Stomach (tissue), 9 donors: ENCODE results near the gene BICRA. TPM values are rescaled to one million over a fixed set of nuclear protein-coding genes. Genes with fewer than 3 reads are reported as not detected.

Experiments used
- DNase-seq, 2 donors: peaks; one replicate each; pipeline versions ENCODE4 v3.0.0 to v3.0.0-alpha.2; 2013 to 2019
- H3K27ac ChIP-seq, 5 donors: fragments of 200-600 bp in 4 of 5; sonication (generic) in 4 of 5; one replicate each; pipeline ENCODE4 v1.5.1; 2013 to 2019; ENCODE audit warnings: mild to moderate bottlenecking in 1 of 5, moderate library complexity in 1 of 5
- H3K27me3 ChIP-seq, 3 donors: fragments of 200-600 bp; sonication (generic); one replicate each; pipeline ENCODE4 v1.5.1; 2017 to 2019; ENCODE audit warnings: mixed run types in 1 of 3
- H3K36me3 ChIP-seq, 4 donors: fragments of 200-600 bp; sonication (generic); 1 replicate in 3 of 4; 2 replicates in 1 of 4; pipeline ENCODE4 v1.5.1; 2016 to 2019
- H3K4me1 ChIP-seq, 4 donors: fragments of 200-600 bp; sonication (generic); one replicate each; pipeline ENCODE4 v1.5.1; 2016 to 2019
- H3K4me3 ChIP-seq, 4 donors: fragments of 200-600 bp; sonication (generic) in 3 of 4; one replicate each; pipeline ENCODE4 v1.5.1; 2016 to 2019; ENCODE audit warnings: mild to moderate bottlenecking in 1 of 4
- H3K9me3 ChIP-seq, 4 donors: fragments of 200-600 bp; sonication (generic); one replicate each; pipeline ENCODE4 v1.5.1; 2016 to 2019
- EP300 ChIP-seq: sonication (generic); formaldehyde crosslinking; IDR thresholded peaks from one replicate; pipeline ENCODE4 v1.6.1; 2017; ENCODE audit warnings: antibody characterized with exemption
- POLR2A ChIP-seq, 4 donors: fragments of 450-650 bp; IDR thresholded peaks; one replicate each; pipeline ENCODE4 v1.6.1; 2016; ENCODE audit warnings: antibody characterized with exemption in 4 of 4, control low read depth in 2 of 4, mild to moderate bottlenecking in 1 of 4, moderate library complexity in 1 of 4
- POLR2AphosphoS5 ChIP-seq, 3 donors: sonication (generic); formaldehyde crosslinking; IDR thresholded peaks; one replicate each; pipeline ENCODE4 v1.6.1; 2016; ENCODE audit warnings: antibody characterized with exemption in 3 of 3
- WGBS, 5 donors: extraction: QIAGEN DNeasy Blood & Tissue Kit in 3 of 5; methylation state at CpG; one replicate each; pipeline versions ENCODE4 v1.1.5 to v1.1.7; 2013 to 2018; 5-methylcytosine and 5-hydroxymethylcytosine counted together
- intact Hi-C: fragments of 100-400 bp; cut with DNase I; formaldehyde crosslinking; loops from one replicate; pipeline ENCODE4 v1.15.1; 2023; ENCODE audit warnings: low total_unique reads
- polyA plus RNA-seq, 3 donors: library from polyadenylated mRNA; stranded (reverse); fragments of 200-250 nt; gene quantifications; one replicate each; pipeline ENCODE4 v1.2.3, GENCODE V29; 2013
- total RNA-seq, 5 donors: library from RNA; depleted of rRNA; stranded (reverse); fragments of >200 nt; gene quantifications; one replicate each; pipeline versions ENCODE4 v1.1.0 to v1.2.3, GENCODE V29; 2014 to 2016
- TF ChIP-seq, protein P1 (sequence below), 7 experiments: fragments of 450-650 bp in 4 of 7; fragments of 200-600 bp in 3 of 7; sonication (generic) in 3 of 7; IDR thresholded peaks; one replicate each; pipeline ENCODE4 v1.5.1; 2016 to 2019; ENCODE audit warnings: antibody characterized with exemption in 7 of 7, control low read depth in 2 of 7, mild to moderate bottlenecking in 1 of 7
- donor health status: healthy with polysubstance abuse.
- donor health status: Bipolar disorder and iron deficiency.
- donor health status: healthy.

Gene BICRA
- total and polyA plus RNA-seq, 8 donors, result 2.7 to 13.4 (median 9.5) TPM

DNA sequence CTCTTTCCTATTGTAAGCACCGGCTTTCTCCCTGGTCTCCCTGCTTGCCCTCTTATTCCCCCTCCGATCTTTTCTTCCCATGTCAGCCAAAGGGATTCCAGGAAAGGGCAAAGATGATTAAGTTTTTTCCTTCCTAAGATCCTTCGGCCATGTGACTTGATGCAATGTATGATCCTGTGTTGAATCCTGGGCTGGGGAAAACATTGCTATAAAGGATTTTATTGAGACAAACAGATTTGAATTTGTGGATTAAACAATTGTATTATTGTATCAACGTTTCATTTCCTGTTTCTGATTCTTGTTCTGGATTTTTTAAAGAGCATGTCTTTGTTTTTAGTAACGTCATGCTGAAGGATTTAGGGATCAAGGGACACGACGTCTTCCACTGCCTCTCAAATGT, 19.1 kb upstream of the BICRA start:
- peak overlapping the region in 1 of 5 donors; percentile 7 for H3K27ac ChIP-seq
- WGBS, 5 donors, result 45 to 59% (median 50%) methylated on average over 7 of the region's 7 CpGs

DNA sequence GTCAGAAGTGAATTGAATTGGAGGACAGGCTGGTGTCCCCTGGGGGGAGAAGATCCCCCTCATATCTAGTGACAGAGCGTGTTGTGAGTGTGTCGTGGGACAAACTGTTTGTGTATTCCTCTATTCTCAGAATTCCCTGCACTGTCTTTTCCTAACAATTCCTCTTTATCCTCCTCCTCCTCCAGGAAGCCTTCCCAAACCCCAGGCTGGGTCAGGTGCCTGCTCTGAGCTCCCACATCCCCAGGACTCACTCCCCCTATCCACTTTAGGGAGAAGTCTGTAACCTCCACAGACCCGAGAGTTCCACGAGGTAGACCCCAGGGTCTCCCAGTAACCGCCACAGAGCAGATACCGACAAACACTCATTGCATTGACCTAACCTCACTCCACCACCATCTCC, 15.1 kb upstream of the BICRA start:
- no peaks in the 10 kb centered on the region for H3K36me3 ChIP-seq
- DNase-seq, result no peak
- intact Hi-C loops, result no loop called here
- TF ChIP-seq, protein P1, sequence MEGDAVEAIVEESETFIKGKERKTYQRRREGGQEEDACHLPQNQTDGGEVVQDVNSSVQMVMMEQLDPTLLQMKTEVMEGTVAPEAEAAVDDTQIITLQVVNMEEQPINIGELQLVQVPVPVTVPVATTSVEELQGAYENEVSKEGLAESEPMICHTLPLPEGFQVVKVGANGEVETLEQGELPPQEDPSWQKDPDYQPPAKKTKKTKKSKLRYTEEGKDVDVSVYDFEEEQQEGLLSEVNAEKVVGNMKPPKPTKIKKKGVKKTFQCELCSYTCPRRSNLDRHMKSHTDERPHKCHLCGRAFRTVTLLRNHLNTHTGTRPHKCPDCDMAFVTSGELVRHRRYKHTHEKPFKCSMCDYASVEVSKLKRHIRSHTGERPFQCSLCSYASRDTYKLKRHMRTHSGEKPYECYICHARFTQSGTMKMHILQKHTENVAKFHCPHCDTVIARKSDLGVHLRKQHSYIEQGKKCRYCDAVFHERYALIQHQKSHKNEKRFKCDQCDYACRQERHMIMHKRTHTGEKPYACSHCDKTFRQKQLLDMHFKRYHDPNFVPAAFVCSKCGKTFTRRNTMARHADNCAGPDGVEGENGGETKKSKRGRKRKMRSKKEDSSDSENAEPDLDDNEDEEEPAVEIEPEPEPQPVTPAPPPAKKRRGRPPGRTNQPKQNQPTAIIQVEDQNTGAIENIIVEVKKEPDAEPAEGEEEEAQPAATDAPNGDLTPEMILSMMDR (IDR thresholded peaks at IDR 0.05), result no peak
- TF ChIP-seq POLR2AphosphoS5 (IDR thresholded peaks at IDR 0.05) (no peak), POLR2A (IDR thresholded peaks at IDR 0.05) (no peak), EP300 (no peak)
- H3K9me3 ChIP-seq, result no peaks in the 10 kb centered on the region
- H3K27ac ChIP-seq, result no peak overlapping the region
- peaks cover 1 to 8% (median 7%) of the 10 kb centered on the region in 4 donors for H3K4me1 ChIP-seq
- H3K27me3 ChIP-seq, result no peaks in the 10 kb centered on the region
- WGBS, 5 donors, result 76 to 89% (median 84%) methylated on average over 6 of the region's 6 CpGs
- H3K4me3 ChIP-seq, result no peak overlapping the region

More for the DNA sequence above, 19.1 kb upstream of the BICRA start:
- Histone ChIP-seq H3K4me1 (no peaks in the 10 kb centered on the region), H3K4me3 (no peak overlapping the region), H3K9me3 (peaks cover 6 to 12% (median 9%) of the 10 kb centered on the region in 4 donors), H3K36me3 (no peaks in the 10 kb centered on the region), H3K27me3 (no peaks in the 10 kb centered on the region)
- DNase-seq, result no peak
- intact Hi-C loops, result no loop called here
- TF ChIP-seq EP300, result no peak
- TF ChIP-seq, protein P1 (IDR thresholded peaks at IDR 0.05), result no peak
- no peak for TF ChIP-seq POLR2AphosphoS5 (IDR thresholded peaks at IDR 0.05)
- no peak for TF ChIP-seq POLR2A (IDR thresholded peaks at IDR 0.05)

DNA sequence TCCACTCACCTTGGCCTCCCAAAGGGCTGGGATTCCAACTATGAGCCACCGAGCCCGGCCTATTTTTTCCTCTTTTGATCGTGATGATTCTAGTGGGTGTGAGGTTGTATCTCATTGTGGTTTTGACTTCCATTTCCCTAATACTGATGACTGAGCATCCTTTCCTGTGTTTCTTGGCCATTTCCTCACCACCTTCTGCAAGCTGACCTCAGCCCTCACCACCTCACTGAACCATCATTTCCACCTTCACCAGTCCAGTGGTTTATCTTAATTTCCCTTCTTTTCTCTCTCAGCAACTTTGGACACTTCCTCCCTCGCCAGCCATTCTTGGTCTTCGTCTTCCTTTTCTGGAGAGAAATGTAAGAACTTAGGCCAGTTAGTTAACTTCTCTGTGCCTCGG, 13.0 kb upstream of the BICRA start:
- Histone ChIP-seq H3K4me1 (peaks cover 15 to 24% (median 23%) of the 10 kb centered on the region in 4 donors), H3K27ac (peak overlapping the region in 2 of 5 donors; percentile 26 to 45), H3K36me3 (no peaks in the 10 kb centered on the region), H3K9me3 (no peaks in the 10 kb centered on the region), H3K4me3 (no peak overlapping the region), H3K27me3 (no peaks in the 10 kb centered on the region)
- 66 to 83% (median 80%) methylated on average over 6 of the region's 6 CpGs for WGBS, 5 donors
- no peak for DNase-seq
- TF ChIP-seq POLR2AphosphoS5 (IDR thresholded peaks at IDR 0.05) (no peak), POLR2A (IDR thresholded peaks at IDR 0.05) (no peak), EP300 (no peak)
- TF ChIP-seq, protein P1 (IDR thresholded peaks at IDR 0.05), result no peak
- intact Hi-C loops, result no loop called here

DNA sequence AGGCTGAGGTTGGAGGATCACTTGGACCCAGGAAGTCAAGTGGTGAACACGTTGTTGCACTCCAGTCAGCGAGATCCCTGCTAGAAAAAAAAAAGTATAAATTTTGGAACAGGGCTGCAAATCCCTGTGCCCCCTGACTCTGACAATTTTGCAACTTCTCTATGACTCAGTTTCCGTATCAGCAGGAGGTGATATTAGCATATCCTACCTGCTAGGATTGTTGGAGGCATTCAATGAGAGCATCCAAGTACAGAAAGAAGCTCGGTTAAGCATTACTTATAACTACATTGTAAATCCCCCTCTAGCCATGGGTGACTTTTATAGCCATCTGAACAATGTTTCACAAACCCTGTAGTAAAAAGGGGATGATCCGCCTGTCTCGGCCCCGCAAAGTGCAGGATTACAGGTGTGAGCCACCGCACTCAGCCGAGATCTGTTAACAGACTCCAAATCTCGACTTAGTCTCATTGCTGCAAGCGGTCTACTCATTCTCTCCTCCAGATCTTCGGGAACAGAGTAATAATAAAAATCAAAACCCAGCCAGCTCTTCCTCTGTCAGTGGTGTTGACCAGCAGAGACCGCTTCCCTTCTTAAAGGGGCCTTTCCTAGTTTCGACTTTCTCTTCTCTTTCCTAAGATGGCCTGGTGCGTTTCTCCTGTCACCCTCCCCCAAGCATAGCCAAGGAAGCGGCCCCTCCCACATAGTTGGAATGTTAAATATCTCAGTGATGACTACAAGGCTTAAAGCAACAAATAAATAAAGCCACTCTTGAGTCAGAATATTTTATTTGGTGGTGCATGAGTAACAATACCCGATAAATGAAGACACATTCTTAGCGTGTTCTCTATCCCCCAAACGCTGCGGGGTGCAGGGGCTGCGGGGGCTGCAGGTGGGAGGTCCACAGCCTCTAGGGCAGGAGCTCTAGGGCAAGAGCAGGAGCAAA, 10.3 kb upstream of the BICRA start:
- TF ChIP-seq EP300 (no peak), POLR2AphosphoS5 (IDR thresholded peaks at IDR 0.05) (peak; percentile 20 to 65 (median 24))
- no peaks in the 10 kb centered on the region for H3K36me3 ChIP-seq

More for the DNA sequence above, 10.3 kb upstream of the BICRA start:
- H3K4me3 ChIP-seq, result peak overlapping the region; percentile 14 to 62 (median 52)
- peaks cover 20 to 29% (median 27%) of the 10 kb centered on the region in 4 donors for H3K4me1 ChIP-seq
- H3K9me3 ChIP-seq, result no peaks in the 10 kb centered on the region
- H3K27me3 ChIP-seq, result no peaks in the 10 kb centered on the region
- WGBS, 5 donors, result 25 to 35% (median 30%) methylated on average over 21 of the region's 21 CpGs
- peak overlapping the region; percentile 8 to 93 (median 88) for H3K27ac ChIP-seq
- peak; percentile 41 to 82 for DNase-seq
- intact Hi-C loops, result no loop called here
